Measurements from ENCODE around the gene NMUR1.

DNA sequence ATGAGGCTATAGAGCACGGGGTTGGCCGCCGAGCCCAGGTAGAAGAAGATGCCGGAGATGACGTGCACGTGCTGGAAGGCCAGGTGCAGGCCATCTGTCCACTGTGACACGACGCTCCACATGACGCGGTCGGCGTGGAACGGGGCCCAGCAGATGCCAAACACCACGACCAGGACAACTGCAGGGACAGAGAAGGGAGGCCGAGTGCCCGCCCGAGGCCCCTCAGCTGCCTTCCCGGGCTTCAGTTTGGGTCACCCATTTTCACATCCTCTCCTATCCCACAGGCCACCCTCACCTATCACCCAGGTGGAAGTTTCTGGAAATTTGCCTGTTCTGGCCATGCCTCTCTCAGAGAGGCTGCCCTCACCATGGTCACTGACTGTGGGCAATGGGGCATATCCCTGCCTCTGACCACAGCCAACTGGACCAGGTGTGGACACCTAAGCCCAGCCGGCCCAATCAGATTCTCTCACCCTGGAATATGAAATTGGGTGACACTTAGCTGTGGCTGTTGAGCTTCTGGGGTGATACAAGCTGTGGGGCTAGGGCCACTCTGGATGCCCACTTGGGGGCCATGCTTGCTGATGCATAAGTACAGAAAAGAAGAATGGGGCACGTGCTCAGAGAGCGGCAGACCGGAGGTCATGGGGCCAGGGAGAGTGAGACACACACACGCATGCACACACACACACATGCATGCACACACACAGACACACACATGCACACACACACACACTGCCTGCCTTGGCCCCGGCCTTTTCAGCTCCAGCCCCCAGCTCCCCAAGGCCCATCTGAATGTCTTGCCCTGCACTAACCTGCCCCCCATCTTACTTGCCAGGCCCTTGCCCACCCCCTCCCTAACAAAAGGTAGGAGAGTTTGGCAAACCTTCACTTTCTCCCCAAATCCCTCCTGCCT, 4.7 kb downstream of the NMUR1 start:
- TF ChIP-seq, protein P1, sequence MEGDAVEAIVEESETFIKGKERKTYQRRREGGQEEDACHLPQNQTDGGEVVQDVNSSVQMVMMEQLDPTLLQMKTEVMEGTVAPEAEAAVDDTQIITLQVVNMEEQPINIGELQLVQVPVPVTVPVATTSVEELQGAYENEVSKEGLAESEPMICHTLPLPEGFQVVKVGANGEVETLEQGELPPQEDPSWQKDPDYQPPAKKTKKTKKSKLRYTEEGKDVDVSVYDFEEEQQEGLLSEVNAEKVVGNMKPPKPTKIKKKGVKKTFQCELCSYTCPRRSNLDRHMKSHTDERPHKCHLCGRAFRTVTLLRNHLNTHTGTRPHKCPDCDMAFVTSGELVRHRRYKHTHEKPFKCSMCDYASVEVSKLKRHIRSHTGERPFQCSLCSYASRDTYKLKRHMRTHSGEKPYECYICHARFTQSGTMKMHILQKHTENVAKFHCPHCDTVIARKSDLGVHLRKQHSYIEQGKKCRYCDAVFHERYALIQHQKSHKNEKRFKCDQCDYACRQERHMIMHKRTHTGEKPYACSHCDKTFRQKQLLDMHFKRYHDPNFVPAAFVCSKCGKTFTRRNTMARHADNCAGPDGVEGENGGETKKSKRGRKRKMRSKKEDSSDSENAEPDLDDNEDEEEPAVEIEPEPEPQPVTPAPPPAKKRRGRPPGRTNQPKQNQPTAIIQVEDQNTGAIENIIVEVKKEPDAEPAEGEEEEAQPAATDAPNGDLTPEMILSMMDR (IDR thresholded peaks at IDR 0.05; ENCODE audit: insufficient read depth, low read length, poor library complexity, severe bottlenecking), result no peak
- no peak for TF ChIP-seq EZH2phosphoT487 (conservative IDR thresholded peaks at IDR 0.05; ENCODE audit: low read length)

All from SU-DHL-6 (cell line).